DMS79 (cell line): ENCODE data around the gene BBOF1.

Experiments
- DNase-seq: peaks from one replicate; lab custom pipeline; 2025; lab: John Stamatoyannopoulos, UW

BBOF1 gene

DNA sequence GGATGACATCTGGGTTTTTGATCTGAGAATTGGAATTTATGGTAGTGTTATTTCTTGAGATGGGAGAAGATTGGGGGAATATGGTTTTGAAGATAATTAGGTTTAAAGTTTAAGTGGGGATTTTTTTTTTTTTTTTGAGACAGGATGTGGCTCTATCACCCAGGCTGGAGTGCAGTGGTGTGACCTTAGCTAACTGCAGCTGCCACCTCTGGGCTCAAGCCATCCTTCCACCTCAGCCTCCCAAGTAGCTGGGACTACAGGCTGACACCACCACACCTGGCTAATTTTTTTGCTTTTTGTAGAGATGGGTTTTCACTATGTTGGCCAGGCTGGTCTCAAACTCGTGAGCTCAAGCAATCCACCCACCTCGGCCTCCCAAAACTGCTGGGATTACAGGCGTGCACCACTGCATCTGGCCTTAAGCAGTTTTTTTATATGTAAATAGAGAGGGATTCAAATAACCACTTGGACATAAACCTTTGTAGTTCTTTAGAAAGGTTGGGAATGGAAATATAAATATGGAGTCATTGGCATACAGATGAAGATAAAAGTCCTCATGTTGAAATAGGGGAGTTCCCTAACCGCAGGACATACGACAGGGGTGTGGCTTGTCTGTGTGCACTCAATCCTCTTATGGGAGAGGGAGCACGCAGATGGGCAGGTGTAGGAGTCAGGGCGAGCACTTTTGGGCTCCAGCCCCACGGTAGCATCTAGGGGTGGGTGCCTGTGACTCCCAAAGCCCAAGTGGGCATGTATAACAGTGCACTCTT is 70.3 kb downstream of the BBOF1 start:
- no peak for DNase-seq

DNA sequence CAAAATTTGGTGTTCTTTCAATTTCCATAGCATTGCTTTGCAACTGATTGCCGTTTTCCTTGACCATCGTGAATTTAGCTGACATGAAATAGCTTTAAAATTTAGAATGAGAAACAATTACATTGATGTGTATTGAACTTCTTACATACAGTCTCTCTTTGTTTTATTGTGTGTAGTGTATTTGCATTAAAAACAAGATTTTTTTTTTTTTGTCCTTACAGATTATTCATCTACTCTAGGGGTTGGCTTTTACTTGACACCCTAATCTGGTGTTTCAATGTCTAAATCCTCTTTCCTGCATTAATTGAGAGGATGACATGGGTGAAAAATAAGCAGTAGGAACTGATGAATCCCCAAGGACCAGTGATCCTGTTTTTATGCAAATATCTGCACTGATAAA is 86.2 kb downstream of the BBOF1 start:
- no peak for DNase-seq

DNA sequence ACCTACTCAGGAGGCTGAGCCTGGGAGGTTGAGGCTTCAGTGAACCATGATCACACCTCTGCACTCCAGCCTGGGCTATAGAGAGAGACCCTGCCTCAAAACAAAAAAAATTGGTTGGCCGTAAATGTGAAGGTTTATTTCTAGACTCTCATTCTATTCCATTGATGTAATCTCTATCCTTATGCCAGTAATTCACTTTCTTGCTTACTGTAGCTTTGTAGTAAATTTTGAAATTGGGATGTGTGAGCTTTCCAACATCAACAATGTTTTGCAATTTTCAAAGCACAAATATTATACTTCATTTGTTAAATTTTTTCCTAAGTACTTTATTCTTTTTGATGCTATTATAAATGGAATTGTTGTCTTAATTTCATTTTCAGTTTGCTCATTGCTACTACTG is 90.2 kb downstream of the BBOF1 start:
- no peak for DNase-seq

DNA sequence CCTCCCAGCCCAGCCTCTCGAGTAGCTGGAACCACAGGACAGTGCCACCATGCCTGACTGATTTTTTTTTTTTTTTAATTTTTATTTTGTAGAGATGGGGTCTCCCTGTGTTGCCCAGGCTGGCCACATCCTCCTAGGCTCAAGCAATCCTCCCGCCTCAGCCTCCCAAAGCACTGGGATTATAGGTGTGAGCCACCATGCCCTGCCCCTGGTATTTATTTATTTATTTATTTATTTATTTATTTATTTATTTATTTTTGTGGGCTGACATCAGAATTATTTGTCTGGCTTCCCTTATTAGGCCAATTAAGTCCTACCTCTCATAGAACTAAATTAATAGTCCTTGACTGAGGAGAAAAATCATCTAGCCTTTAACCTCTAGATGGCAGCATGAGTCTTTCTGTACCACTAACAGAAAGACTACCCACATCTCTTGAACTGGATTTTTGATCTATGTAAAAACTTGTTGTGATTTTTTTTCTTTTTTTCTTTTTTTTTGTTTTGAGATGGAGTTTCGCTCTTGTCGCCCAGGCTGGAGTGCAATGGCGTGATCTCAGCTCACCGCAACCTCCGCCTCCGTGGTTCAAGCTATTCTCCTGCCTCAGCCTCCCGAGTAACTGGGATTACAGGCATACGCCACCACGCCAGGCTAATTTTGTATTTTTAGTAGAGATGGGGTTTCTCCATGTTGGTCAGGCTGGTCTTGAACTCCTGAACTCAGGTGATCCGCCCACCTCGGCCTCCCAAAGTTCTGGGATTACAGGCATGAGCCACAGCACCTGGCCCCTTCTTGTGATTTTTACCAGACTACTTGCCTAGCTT is 92.5 kb downstream of the BBOF1 start:
- peak; percentile 41 for DNase-seq
